Keratinocyte (primary cell): ENCODE measurements around the gene WNT7B. TPM values are rescaled to one million over a fixed set of nuclear protein-coding genes. Genes with fewer than 3 reads are reported as not detected.

Experiments used
- DNase-seq: peaks from one replicate; pipeline ENCODE4 v3.0.0-alpha.2; 2011; ENCODE audit warnings: low read depth, missing footprints, low spot score
- FAIRE-seq: peaks from 2 replicates; lab custom pipeline; 2011; peaks lifted over from hg19 to GRCh38; lab: Jason Lieb, UNC
- H2AFZ ChIP-seq: 2 replicates; pipeline ENCODE4 v1.6.0; 2012; ENCODE audit warnings: low read length, control low read depth, inconsistent platforms; ENCODE audit not compliant: control insufficient read depth
- H3K27ac ChIP-seq: 2 replicates; pipeline ENCODE4 v1.5.1; 2011; ENCODE audit warnings: low read length; ENCODE audit not compliant: control insufficient read depth, insufficient read depth
- H3K27me3 ChIP-seq: 3 replicates; pipeline ENCODE4 v1.6.0; 2011; ENCODE audit warnings: low read length; ENCODE audit not compliant: control insufficient read depth, insufficient read depth; ENCODE audit errors: extremely low read depth
- H3K36me3 ChIP-seq, 2 experiments: 2 replicates in 1 of 2; 3 replicates in 1 of 2; pipeline ENCODE4 v1.5.1; 2011; ENCODE audit warnings: low read length in 2 of 2, mild to moderate bottlenecking in 1 of 2; ENCODE audit not compliant: control insufficient read depth in 2 of 2, insufficient read depth in 2 of 2; ENCODE audit errors: extremely low read depth in 1 of 2
- H3K4me1 ChIP-seq: 3 replicates; pipeline ENCODE4 v1.5.1; 2011; ENCODE audit warnings: low read length; ENCODE audit not compliant: control insufficient read depth, insufficient read depth; ENCODE audit errors: extremely low read depth
- H3K4me2 ChIP-seq: 3 replicates; pipeline ENCODE4 v1.6.0; 2011; ENCODE audit warnings: low read depth, low read length; ENCODE audit not compliant: control insufficient read depth, insufficient read depth; ENCODE audit errors: extremely low read depth
- H3K4me3 ChIP-seq, 3 experiments: fragments of 200-600 bp in 1 of 3; sonication (generic) in 1 of 3; 2 replicates in 2 of 3; 3 replicates in 1 of 3; pipeline ENCODE4 v1.5.1; 2011 to 2016; ENCODE audit warnings: low read length in 3 of 3, mild to moderate bottlenecking in 3 of 3, control low read depth in 2 of 3, inconsistent platforms in 1 of 3, low read depth in 1 of 3, mixed read lengths in 1 of 3, mixed run types in 1 of 3, moderate library complexity in 1 of 3; ENCODE audit not compliant: control insufficient read depth in 2 of 3, insufficient read depth in 2 of 3; ENCODE audit errors: extremely low read depth in 1 of 3
- H3K79me2 ChIP-seq: 2 replicates; pipeline ENCODE4 v1.6.0; 2012; ENCODE audit warnings: low read length; ENCODE audit not compliant: control insufficient read depth, insufficient read depth
- H3K9ac ChIP-seq: 3 replicates; pipeline ENCODE4 v1.6.0; 2011; ENCODE audit warnings: low read length; ENCODE audit not compliant: control insufficient read depth, insufficient read depth; ENCODE audit errors: extremely low read depth
- H3K9me1 ChIP-seq: 3 replicates; pipeline ENCODE4 v1.6.0; 2011; ENCODE audit warnings: low read length; ENCODE audit not compliant: control insufficient read depth, insufficient read depth; ENCODE audit errors: extremely low read depth
- H3K9me3 ChIP-seq: 2 replicates; pipeline ENCODE4 v1.5.1; 2012; ENCODE audit warnings: low read depth, low read length; ENCODE audit not compliant: control insufficient read depth
- H4K20me1 ChIP-seq: 3 replicates; pipeline ENCODE4 v1.6.0; 2011; ENCODE audit warnings: low read length; ENCODE audit not compliant: control insufficient read depth, insufficient read depth; ENCODE audit errors: extremely low read depth
- CTCF ChIP-seq, 3 experiments: IDR thresholded peaks in 1 of 3; conservative IDR thresholded peaks in 1 of 3; optimal IDR thresholded peaks in 1 of 3; 2 replicates in 2 of 3; 3 replicates in 1 of 3; pipeline versions ENCODE3 to v1.5.1; 2011; ENCODE audit warnings: low read length in 3 of 3, mild to moderate bottlenecking in 3 of 3, moderate library complexity in 2 of 3, control low read depth in 1 of 3, inconsistent platforms in 1 of 3; ENCODE audit not compliant: insufficient read depth in 2 of 3; ENCODE audit errors: extremely low read depth in 1 of 3
- EZH2 ChIP-seq: IDR thresholded peaks from one replicate; pipeline ENCODE4 v1.6.1; 2012; ENCODE audit warnings: inconsistent platforms, mild to moderate bottlenecking, low read length, moderate library complexity
- dilution Hi-C: fragments of 300-500 bp; cut with MboI; formaldehyde crosslinking; loops from one replicate; pipeline ENCODE4 v1.7.0; 2020; ENCODE audit warnings: low sequenced_read_pairs; ENCODE audit not compliant: extremely low pct_ligation_motif_present
- polyA plus RNA-seq, 5 experiments: library from polyadenylated mRNA; depleted of rRNA in 3 of 5; stranded (reverse) in 3 of 5; stranded (forward) in 1 of 5; unstranded in 1 of 5; fragments of >200 nt; gene quantifications; 1 replicate in 1 of 5; 2 replicates in 3 of 5; 3 replicates in 1 of 5; pipeline versions ENCODE4 v1.2.1 to v1.2.3, GENCODE V29; 2011 to 2012; ENCODE audit warnings: missing spikeins in 2 of 5, low read depth in 1 of 5, low replicate concordance in 1 of 5

WNT7B gene
- polyA plus RNA-seq, 1 donor (not counting 4 experiments of a cell fraction or from before 2014, with no cell fraction given): 1.7 TPM

GRCh38 chr22:45908961-45909360 is 68.0 kb downstream of the WNT7B start:
- no peak overlapping the region for H3K4me2 ChIP-seq
- no peaks in the 10 kb centered on the region for H3K79me2 ChIP-seq
- no peak overlapping the region for H3K27ac ChIP-seq
- H2AFZ ChIP-seq: no peak overlapping the region
- H3K9me1 ChIP-seq: no peaks in the 10 kb centered on the region
- FAIRE-seq (no peak), DNase-seq (no peak)
- peaks cover 69% of the 10 kb centered on the region for H3K27me3 ChIP-seq
- TF ChIP-seq CTCF (optimal IDR thresholded peaks at IDR 0.05 in 1 of 3, IDR thresholded peaks at IDR 0.05 in 1 of 3, conservative IDR thresholded peaks at IDR 0.05 in 1 of 3; ENCODE audit: extremely low read depth in 1 of 3, insufficient read depth in 2 of 3, low read length in 3 of 3): no peak
- TF ChIP-seq EZH2: no peak
- H3K9ac ChIP-seq: no peak overlapping the region
- H4K20me1 ChIP-seq: peaks cover under 1% of the 10 kb centered on the region
- no peak overlapping the region for H3K4me3 ChIP-seq
- H3K36me3 ChIP-seq: no peaks in the 10 kb centered on the region
- dilution Hi-C loops: no loop called here
- peaks cover 2% of the 10 kb centered on the region for H3K9me3 ChIP-seq
- peaks cover 19% of the 10 kb centered on the region for H3K4me1 ChIP-seq

GRCh38 chr22:45907996-45908395 is 69.0 kb downstream of the WNT7B start:
- H3K27ac ChIP-seq: no peak overlapping the region
- DNase-seq: no peak

More at GRCh38 chr22:45907996-45908395, 69.0 kb downstream of the WNT7B start:
- no peaks in the 10 kb centered on the region for H3K79me2 ChIP-seq
- peaks cover 28% of the 10 kb centered on the region for H3K4me1 ChIP-seq
- H3K4me3 ChIP-seq: no peak overlapping the region
- no peak for FAIRE-seq
- dilution Hi-C loops: no loop called here
- H3K9ac ChIP-seq: no peak overlapping the region
- H3K9me3 ChIP-seq: no peaks in the 10 kb centered on the region
- H3K27me3 ChIP-seq: peaks cover 67% of the 10 kb centered on the region
- no peaks in the 10 kb centered on the region for H3K9me1 ChIP-seq
- no peak overlapping the region for H3K4me2 ChIP-seq
- no peaks in the 10 kb centered on the region for H3K36me3 ChIP-seq
- H2AFZ ChIP-seq: no peak overlapping the region
- no peak for TF ChIP-seq CTCF (optimal IDR thresholded peaks at IDR 0.05 in 1 of 3, IDR thresholded peaks at IDR 0.05 in 1 of 3, conservative IDR thresholded peaks at IDR 0.05 in 1 of 3; ENCODE audit: extremely low read depth in 1 of 3, insufficient read depth in 2 of 3, low read length in 3 of 3)
- TF ChIP-seq EZH2: no peak
- peaks cover 4% of the 10 kb centered on the region for H4K20me1 ChIP-seq
